Occipital lobe (tissue), 2 donors: ENCODE results near the gene TBC1D2B. TPM values are rescaled to one million over a fixed set of nuclear protein-coding genes. Genes with fewer than 3 reads are reported as not detected.

Experiments
- DNase-seq: peaks from one replicate; lab custom pipeline; 2025; lab: John Stamatoyannopoulos, UW
- total RNA-seq: library from RNA; depleted of rRNA; stranded (reverse); fragments of >200 nt; gene quantifications from one replicate; pipeline ENCODE4 v1.2.3, GENCODE V29; 2014

The TBC1D2B gene
- total RNA-seq, 1 donor from 2014 or later: 12.3 TPM

DNA sequence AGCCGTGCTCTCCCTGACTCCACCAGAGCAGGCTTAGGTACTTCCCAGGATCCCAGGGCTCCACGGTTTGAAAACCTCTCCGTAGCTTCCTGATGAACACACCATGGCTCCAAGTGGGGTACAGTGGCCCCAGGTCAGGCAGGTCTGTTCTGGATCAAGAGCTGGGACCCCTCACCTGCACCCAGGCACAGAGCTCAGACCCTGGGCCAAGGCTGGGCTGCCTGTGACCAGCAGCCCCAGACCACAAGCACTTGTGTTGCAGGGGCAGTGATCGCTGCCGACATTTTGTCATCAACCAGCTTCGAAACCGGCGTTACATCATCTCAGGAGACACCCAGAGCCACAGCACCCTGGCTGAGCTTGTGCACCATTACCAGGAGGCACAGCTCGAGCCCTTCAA lies 20.2 kb upstream of the TBC1D2B start:
- DNase-seq: no peak

DNA sequence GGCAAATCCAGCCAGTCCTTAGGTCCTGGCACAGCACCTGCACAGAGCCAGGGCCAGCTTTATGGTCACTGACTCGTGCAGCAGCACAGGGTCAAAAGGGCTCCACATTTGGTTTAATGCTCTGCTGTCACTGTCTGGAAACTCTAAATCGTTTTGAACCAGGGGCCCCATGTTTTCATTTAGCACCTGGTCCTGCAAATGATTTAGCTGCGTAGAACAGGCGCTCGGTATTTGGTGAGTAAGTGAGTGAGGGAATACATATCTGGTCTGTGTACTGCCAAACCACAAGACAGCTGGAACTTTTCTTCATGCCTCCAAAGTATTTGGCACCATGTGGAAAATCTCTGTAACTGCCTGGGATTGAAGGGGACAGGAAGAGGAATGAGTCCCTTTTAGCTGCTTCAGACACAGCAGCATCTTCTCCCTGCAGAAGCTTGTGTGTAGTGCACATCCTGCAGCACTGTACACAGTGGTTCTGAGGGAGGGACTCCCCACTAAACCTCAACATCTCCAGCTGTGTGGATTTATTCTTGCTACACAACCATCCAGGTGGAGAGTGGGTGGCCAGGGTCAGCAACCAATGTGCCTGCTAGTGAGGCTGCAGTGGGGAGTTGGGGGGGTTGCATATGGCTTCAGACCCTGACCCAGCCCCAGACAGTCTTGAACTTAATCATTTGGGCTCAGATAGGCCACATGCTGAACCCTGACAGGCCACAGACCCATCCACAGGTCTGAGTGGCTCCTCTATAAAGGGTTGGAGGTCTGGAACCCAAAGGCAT lies 15.9 kb upstream of the TBC1D2B start:
- no peak for DNase-seq

DNA sequence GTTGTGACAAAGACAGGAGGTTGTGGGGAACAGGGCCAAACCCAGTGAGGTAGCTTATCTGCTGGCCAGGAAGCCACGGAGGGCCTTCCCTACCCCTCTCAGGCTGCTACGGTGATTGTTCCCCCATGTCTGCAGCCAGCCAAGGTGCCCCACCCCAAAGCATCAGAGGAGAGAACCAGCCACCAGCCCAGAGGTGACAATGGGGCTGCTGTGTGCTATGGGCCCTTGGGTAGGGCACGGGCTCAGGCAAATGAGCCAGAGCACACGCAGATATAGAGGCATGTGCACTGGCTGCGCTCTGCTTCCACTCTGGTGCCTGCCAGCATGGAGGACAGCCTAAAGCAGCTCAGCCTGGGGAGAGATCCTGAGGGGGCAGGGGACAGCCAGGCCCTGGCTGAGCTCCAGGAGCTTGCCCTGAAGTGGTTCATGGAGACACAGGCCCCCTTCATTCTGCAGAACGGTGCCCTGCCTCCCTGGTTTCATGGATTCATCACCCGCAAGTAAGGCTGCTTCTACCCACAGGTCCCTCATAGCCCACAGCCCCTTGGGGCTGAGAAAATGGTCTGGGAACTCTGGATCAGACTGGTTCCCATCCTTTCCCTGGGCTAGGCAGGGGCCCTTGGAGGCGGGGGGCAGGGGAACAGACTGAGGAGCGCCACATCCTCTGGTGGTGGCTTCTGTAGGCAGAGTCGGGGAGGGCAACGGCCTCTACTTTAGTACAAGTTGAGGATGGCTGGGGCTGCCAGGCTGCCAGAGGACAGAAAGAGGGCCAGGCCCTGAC lies 14.9 kb upstream of the TBC1D2B start, which contains the start of gene SH2D7:
TSS of gene SH2D7 (plus strand) at position 301 of the 781 bp plus-strand sequence. CDS start at position 325, 24 bp downstream.
- no peak for DNase-seq

DNA sequence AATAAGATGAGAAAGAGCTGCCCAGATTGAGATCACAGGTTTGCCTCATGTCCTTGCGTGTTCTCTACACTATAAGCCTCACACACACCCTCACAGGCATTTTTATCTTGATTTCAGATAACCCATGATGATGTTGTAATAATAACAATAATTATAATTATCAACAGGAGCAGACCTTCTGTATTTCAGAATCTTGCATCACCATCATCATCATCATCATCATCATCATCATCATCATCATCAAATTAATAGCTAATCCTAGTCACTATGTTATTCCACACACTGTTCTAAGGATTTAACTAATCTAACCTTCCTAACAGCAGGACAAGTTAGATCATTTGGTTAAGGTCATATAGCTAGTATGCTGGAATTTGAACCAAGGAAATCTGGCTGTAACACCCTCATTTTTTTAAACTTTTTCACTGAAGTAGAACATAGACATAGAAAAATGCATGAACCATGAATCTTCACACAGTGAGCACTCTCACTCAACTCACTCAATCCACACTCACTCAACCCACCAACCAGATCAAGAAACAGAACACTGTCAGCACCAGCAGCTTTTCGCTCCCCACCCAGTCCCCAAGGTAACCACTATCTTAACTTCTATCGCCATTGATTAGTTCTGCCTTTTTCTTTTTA lies 13.0 kb upstream of the TBC1D2B start:
- DNase-seq: no peak

DNA sequence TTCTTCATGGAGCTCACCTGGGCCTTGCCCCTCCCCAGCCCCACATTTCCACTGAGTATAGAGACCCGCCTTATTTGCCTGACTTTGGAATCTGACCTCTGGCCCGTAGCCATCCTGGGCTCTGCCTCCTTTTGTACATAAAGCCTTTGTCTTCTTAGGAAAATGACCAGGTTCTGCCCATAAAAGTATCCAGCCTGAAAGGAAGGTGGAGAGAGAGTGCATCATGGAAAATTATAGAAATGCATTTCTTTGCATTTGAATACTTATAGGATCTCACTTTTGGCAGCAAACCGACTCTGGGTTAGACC lies 11.2 kb upstream of the TBC1D2B start:
- no peak for DNase-seq

DNA sequence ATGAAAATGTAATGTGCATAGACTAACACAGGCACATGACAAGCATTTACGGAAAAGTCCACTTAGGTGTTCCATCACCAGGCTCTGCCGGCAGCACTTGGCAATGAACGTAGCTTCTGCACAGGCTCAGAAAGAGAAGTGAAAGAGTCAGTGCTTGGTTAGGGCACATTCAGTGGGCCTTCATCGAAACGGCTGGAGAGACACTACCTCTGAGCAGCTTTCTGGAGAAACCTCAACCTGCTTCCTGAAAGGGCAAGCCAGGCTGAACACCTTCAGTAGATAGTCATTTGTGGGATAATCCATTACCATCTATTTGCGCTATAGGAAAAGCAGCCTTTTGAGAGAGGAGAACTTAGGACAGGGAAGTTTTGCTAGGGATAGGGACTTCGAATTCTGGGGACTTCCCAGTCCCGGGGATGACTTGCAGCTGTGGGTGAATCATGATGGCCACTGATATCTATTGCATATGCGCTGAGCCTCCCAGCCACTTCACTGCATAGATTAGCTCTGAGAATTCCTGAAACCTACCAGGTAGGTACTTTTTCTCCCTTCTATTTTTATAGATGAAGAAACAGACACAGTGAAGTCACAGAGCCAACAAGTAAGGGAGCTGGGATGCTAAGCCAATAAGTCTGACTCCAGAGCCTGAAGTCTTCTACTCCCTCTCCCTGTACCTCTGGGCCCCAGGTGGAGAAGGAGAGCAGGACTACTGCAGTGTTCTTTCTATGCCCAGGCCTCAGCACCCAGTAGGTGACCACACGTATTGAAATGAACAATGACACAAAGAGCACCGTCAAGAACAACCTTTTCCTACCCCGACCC lies 10.7 kb upstream of the TBC1D2B start:
- no peak for DNase-seq

DNA sequence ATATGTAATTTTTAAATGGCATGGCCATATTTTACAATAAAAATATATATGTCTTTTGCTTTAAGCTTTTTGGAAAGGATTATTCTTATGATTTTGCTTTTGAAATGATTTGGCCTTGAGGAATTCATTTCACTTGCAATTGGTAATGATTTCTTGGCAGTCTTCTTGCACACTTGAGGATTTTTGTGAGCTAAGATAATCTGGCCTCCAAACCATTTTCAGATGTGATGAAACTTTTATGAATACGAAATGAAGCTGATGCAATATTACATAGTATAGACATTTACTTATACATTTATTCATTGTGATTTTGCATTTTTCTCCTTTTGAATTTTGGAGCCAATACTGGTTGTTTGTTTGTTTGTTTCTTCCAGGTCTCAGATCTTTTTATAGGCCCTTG lies 8.4 kb upstream of the TBC1D2B start:
- no peak for DNase-seq

DNA sequence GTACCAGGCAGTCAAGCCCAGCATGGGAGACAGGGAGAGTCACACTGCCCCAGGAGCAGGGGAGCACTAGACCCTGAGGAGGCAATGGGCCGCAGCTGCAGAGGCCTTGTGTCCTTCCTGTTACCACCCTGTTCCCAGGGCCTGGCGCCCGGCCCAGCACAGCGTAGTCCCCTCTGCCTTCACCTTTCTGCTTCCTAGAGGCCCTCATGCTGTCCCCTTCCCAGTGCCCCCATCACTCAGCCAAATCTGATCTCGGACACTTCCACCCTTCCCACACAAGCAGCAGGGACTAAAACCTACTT lies 6.9 kb upstream of the TBC1D2B start:
- no peak for DNase-seq

DNA sequence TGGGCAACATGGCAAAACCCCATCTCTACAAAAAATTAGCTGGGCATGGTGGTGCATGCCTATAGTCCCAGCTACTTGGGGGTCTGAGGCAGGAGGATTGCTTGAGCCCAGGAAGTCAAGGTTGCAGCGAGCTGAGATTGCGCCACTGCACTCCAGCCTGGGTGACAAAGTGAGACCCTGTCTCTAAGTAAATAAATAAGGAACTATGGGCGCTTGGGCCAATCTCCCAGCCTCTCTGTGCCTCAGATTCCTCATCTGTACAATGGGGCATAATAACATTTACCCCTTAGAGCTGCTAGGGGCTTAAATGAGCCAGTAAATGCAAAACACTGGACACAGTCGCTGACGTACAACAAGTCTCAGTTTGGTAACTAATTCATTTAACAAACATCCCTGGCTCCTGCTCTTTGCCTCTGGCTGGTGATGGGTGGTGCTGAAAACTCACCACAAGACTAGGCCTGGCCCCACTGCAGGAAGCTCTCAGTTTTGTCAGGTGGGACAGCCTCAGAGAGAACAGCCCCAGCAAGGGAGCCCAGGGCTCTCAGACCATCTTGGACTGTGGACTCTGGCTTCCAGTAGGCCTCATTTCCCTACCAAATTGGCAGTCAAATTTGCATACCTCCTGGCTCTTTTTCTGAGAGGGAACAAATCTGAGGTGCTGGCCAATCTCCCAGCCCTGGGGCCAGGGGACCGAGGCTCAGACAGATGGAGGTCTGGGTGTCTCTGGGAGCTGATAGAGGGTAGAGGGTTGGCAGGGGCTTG lies 6.4 kb upstream of the TBC1D2B start:
- DNase-seq: no peak

DNA sequence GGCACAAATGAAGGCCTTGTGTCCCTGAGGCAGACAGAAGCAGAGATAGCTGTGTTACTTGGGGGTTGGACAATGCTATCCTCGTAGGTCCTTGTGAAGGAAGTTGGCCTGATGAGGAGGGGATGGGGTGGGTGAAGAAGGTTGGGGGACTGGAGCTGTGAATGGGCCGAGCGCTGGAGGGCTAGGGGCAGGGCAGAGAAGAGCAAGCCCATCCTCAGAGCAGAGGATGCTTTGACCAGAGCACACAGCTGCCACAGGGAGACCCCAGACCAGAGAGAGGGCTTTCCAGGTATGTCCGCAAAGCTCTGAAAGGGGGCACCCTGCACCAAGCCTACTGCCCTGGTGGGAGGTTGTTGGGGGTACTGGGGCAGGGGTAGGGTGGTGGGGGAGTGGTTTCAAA lies 5.7 kb upstream of the TBC1D2B start:
- no peak for DNase-seq

DNA sequence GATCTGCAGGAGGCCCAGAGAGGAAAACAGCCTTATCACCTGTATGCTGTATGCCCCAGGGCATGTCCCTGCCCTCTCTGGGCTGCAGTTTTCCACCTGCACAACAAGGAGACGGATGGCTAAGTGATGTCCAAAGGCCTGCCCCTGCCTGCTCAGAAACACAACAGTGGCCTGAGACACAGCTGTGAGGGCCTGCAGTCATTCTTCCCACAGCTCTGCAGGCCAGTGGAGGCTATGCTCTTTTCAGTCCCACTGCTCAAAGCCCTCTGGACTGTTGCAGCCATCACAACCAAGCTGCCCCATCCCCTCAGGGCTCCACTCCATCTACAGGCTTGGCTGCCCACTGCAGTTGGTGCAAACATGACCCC lies 5.2 kb upstream of the TBC1D2B start:
- DNase-seq: no peak

DNA sequence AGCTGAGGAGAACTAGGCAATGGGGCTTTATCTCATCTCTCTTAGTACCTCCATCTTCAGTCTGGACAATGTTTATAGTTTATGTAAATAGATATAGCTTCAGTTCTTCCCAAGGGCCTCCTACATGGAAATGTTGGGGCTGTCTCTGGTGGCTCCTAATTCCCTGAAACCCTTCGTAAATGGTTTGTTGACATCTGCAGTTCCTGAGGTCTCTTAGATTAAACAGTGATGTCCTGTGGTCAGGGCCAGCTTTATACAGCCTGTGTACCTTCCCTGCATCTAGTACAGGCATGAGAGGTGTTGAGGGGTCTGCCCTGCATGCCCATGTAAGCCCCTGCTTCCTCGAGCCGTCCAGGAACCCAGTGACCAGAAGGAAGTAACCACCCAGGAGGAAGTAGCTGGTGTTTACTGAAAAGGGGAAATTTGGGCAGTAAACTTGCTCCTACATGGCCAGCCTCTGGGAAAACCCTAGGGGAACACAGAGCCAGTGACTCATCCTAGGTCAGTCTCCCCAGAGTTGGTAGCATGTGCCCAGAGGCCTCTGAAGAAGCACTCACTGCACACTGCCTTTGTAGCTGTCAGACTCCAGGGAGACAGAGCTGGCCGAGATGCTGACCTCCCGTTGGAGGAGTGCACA lies 4.7 kb upstream of the TBC1D2B start:
- no peak for DNase-seq

DNA sequence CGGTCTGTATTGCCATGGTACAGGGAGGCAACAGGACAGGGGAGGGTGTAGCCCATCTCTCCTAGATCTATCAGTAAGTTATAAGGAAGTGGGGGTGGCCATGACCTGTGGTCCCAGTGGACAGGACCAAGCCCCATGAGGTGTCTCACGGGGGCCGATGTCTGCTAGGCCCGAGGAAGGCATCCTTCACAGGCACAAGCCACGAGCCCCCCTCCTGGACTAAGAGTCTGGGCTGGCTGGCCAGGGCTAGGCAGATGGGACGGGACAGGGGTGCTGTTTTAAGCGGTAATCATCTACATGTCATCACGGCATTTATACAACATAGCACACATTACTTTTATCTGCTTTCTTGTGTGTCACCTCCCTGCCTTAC lies 2.6 kb upstream of the TBC1D2B start:
- no peak for DNase-seq

DNA sequence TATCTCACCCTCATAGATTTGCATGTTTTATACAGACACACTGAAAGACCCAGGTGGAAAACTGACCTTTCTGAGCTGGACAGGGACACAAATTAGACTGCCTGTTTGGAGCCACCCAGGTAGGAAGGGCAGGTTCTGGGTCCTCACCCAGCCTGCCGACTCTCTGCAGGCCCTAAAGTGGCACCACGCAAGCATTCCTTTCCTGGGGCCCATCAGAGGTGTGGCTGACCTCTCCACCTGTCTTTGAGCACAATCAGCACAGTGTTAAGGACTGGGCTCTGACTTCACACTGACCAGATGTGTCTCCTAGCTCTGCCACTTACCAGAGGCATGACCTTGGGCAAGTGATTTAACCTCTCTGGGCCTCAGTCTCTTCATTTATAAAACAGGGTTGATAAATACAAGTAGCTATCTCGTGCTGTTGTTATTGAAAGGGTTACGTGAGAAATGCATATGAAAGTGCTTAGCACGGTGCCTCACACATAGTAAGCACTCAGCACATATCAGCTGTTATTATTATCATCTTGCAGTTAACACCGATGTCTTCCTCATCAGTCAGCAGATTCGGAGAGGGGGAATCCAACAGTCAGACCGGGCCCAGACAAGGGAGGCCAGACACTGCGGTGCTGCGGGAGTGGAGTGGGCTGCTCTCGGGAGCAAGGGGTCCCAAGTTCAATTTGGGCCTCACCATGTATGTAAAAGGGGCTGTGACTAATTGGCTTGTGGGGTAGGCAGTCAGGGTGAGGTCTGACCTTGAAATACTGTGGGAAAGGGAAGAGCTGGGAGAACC lies 2.0 kb upstream of the TBC1D2B start:
- DNase-seq: no peak

DNA sequence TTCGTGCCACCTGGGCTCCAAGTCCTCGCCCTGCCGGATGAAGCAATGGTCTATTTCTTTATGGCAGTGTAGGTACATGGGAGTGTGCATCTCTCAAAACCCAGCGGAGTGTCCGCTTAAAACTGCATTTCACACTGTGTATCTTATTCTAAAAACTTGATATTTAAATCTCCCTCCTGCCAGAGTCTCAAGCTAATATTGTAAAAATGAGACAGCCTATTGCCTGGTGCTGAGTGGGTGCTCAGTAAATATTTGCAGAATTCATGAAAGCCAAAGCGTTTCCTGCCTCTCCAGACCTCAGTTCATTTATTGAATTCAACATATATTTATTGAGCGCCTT lies 330 bp upstream of the TBC1D2B start:
- no peak for DNase-seq

DNA sequence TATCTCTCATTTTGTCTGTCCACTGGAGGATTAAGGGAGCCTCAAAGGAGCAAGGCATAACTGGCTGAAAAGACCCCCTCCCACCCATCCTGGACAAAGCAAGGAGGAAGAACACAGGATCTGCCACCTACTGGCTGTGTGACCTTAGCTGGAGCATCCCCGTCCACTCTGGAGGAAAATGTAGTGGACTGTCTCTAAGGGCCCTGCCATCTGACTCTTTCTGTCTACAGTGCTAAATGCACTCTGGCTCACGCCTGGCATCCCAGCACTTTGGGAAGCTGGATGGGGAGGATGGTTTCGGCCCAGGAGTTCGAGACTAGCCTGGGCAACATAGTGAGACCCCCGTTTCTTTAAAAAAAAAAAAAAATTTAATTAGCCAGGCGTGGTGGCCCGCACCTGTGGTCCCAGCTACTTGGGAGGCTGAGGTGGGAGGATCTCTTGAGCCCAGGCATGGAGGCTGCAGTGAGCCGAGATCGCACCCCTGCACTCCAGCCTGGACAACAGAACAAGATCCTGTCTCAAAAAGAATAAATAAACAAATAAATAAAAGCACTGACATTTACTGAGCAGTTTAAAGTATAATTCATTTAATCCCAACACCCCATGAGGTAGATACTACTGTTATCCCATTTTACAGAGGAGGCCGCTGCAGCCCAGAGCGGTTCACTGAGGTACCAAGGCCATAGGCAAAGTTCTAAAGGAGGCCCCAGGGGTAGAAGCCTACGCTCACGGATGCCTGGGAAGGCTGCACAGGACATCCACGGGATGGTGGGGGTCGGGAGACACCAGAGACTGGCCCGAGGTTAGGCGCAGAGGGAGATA lies 1.1 kb downstream of the TBC1D2B start:
- no peak for DNase-seq

DNA sequence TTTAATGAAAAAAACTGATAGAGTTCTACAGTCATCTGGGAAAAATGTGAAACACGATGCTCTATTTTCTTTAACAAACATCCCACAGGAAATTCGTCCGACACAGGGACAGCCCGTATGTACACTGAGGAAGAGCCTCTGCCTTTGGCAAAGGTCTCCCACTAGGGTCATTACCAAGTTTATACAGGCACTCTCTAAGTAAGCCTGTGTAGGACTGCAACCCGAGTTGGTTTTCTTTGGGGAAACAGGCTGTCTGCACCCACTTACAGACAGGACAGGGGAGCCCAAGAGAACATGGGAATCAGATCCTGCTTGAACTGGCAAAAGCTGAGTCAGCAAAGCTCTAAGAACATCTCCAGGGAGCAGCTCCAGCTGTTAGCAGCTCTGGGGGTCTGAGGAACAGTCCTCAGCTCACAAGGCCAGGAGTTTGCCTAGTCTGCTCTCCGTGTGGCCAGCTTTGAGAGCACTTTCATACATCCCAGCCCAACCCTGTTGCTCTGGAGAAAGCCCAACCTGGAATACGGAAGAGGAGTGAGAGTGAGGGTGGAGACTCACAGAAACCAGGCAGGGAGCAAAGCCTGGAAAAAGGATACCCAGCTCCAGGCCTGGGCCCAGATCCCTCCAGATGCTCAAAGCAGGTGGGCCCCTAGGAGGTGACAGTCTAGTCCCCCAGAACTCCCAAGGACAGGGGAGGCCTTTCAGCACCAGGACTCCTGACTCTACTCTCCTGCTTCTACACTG lies 1.9 kb downstream of the TBC1D2B start:
- DNase-seq: no peak

DNA sequence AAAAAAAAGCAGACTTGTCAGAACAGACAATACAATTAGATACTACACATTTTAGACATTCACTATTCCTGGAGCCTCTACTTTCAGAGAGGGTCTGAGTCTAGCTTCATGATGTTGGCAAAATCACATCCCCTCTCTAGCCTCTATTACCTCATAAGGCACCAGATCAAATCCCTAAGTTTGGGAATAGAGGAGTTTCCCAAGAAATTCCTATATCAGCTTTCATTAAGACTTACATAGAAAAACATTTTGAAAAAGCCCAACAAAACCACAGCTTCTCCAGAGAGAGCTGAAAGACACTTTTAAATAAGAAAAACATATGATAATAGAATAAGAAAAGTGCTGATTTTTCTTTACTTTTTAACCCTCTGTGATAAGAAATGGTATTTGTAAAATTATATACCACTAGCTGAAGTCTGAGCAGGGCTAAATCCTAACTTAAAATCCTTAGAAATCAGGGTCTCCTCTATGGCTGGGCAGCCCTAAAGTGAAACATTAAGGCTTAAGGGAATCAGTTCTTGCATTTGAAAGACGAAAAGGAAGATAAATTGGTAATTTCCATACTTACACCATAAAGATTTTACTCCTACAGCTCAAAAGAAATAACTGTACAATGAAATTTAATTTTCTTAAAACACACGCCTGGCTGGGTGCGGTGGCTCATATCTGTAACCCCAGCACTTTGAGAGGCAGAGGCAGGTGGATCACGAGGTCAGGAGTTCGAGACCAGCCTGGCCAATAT lies 4.3 kb downstream of the TBC1D2B start:
- DNase-seq: no peak
